SK-N-SH (cell line): ENCODE measurements around the gene NFATC4. TPM values are rescaled to one million over a fixed set of nuclear protein-coding genes. Genes with fewer than 3 reads are reported as not detected.

Source experiments
- CTCF ChIA-PET: fragments of 300-600, 350-600 bp; formaldehyde crosslinking; extraction: SDS; loops from one replicate; lab custom pipeline; 2021; lab: Yijun Ruan, JAX
- POLR2A ChIA-PET: fragments of 350-600 bp; sonication (Branson Sonifier 250); formaldehyde crosslinking; extraction: SDS; loops from one replicate; lab custom pipeline; 2020; ENCODE audit warnings: antibody characterized with exemption, inconsistent platforms; lab: Yijun Ruan, JAX
- DNase-seq: peaks from one replicate; pipeline ENCODE4 v3.0.0; 2012
- H2AFZ ChIP-seq: fragments of 200-600 bp; sonication (generic); 2 replicates; pipeline ENCODE4 v1.8.1; 2016; ENCODE audit warnings: antibody characterized with exemption, mild to moderate bottlenecking, low read depth
- H3F3A ChIP-seq: fragments of 200-600 bp; sonication (generic); replicated peaks from 2 replicates; pipeline ENCODE3; 2016; ENCODE audit warnings: antibody characterized with exemption, mild to moderate bottlenecking; ENCODE audit not compliant: insufficient read depth
- H3K27ac ChIP-seq, 2 experiments: fragments of 200-500 bp in 1 of 2; fragments of 200-600 bp in 1 of 2; sonication (Bioruptor generic) in 1 of 2; sonication (generic), shearing (Covaris generic) in 1 of 2; 2 replicates each; pipeline versions ENCODE4 v1.5.1 to v1.6.1; 2014 to 2016; ENCODE audit warnings: low read depth in 2 of 2, inconsistent platforms in 1 of 2, low read length in 1 of 2, mild to moderate bottlenecking in 1 of 2, mixed read lengths in 1 of 2
- H3K27me3 ChIP-seq: fragments of 200-600 bp; sonication (generic), shearing (Covaris generic); 2 replicates; pipeline ENCODE4 v1.6.1; 2016; ENCODE audit warnings: mixed run types; ENCODE audit not compliant: insufficient read depth
- H3K36me3 ChIP-seq, 2 experiments: fragments of 200-500 bp in 1 of 2; fragments of 200-600 bp in 1 of 2; sonication (Bioruptor generic) in 1 of 2; sonication (generic) in 1 of 2; replicated peaks in 1 of 2; 2 replicates each; pipeline versions ENCODE3 to v1.5.1; 2014 to 2016; ENCODE audit warnings: low read length in 1 of 2, mild to moderate bottlenecking in 1 of 2; ENCODE audit not compliant: insufficient read depth in 2 of 2, control insufficient read depth in 1 of 2
- H3K4me1 ChIP-seq, 2 experiments: fragments of 200-500 bp in 1 of 2; fragments of 200-600 bp in 1 of 2; sonication (Bioruptor generic) in 1 of 2; sonication (generic), shearing (Covaris generic) in 1 of 2; 2 replicates each; pipeline versions ENCODE4 v1.5.1 to v1.6.1; 2014 to 2016; ENCODE audit warnings: low read depth in 1 of 2, low read length in 1 of 2, mixed run types in 1 of 2; ENCODE audit not compliant: insufficient read depth in 2 of 2, control insufficient read depth in 1 of 2
- H3K4me2 ChIP-seq: fragments of 200-600 bp; sonication (generic), shearing (Covaris generic); 2 replicates; pipeline ENCODE4 v1.6.1; 2017; ENCODE audit warnings: mixed run types
- H3K4me3 ChIP-seq, 2 experiments: fragments of 200-500 bp in 1 of 2; fragments of 200-600 bp in 1 of 2; sonication (Bioruptor generic) in 1 of 2; sonication (generic), shearing (Covaris generic) in 1 of 2; 2 replicates each; pipeline versions ENCODE4 v1.5.1 to v1.8.1; 2014 to 2016; ENCODE audit warnings: low read depth in 2 of 2, inconsistent platforms in 1 of 2, low read length in 1 of 2, mild to moderate bottlenecking in 1 of 2, mixed read lengths in 1 of 2, moderate library complexity in 1 of 2
- H3K79me2 ChIP-seq: fragments of 200-600 bp; sonication (generic); 2 replicates; pipeline ENCODE4 v1.8.1; 2017; ENCODE audit warnings: mild to moderate bottlenecking; ENCODE audit not compliant: insufficient read depth
- H3K9ac ChIP-seq: fragments of 200-600 bp; sonication (generic); 2 replicates; pipeline ENCODE4 v1.6.1; 2017; ENCODE audit warnings: mixed run types
- H3K9me2 ChIP-seq: fragments of 200-600 bp; sonication (generic); 2 replicates; pipeline ENCODE4 v1.6.1; 2017; ENCODE audit warnings: mixed run types
- H3K9me3 ChIP-seq: fragments of 200-600 bp; sonication (generic); 2 replicates; pipeline ENCODE4 v1.6.1; 2017; ENCODE audit warnings: mixed run types, mild to moderate bottlenecking, moderate library complexity
- H4K20me1 ChIP-seq: fragments of 200-600 bp; sonication (generic); 2 replicates; pipeline ENCODE4 v1.6.1; 2017; ENCODE audit warnings: mild to moderate bottlenecking, mixed run types; ENCODE audit not compliant: insufficient read depth
- CTCF ChIP-seq: fragments of 200-600 bp; sonication (generic); IDR thresholded peaks from 2 replicates; pipeline ENCODE4 v1.6.1; 2017; ENCODE audit warnings: antibody characterized with exemption, mild to moderate bottlenecking, moderate library complexity
- EP300 ChIP-seq, 2 experiments: IDR thresholded peaks; 2 replicates each; pipeline versions ENCODE4 v1.4.0 to v1.6.1; 2012; ENCODE audit warnings: borderline replicate concordance in 1 of 2, low read depth in 1 of 2, low read length in 1 of 2
- IRF3 ChIP-seq: fragments of 150-350 bp; IDR thresholded peaks from 2 replicates; pipeline ENCODE4 v1.6.1; 2016; ENCODE audit warnings: mild to moderate bottlenecking, low read depth, low read length
- MAX ChIP-seq: IDR thresholded peaks from 2 replicates; pipeline ENCODE4 v1.4.0; 2012; ENCODE audit warnings: low read depth
- MEF2A ChIP-seq: IDR thresholded peaks from 2 replicates; pipeline ENCODE4 v1.4.0; 2012; ENCODE audit warnings: low read depth, borderline replicate concordance
- POLR2AphosphoS5 ChIP-seq: IDR thresholded peaks from 2 replicates; pipeline ENCODE4 v1.6.1; 2012; ENCODE audit warnings: low read depth, low read length
- REST ChIP-seq: IDR thresholded peaks from 2 replicates; pipeline ENCODE4 v1.6.1; 2012; ENCODE audit warnings: mild to moderate bottlenecking, low read depth, low read length, moderate library complexity
- SIN3A ChIP-seq: IDR thresholded peaks from 2 replicates; pipeline ENCODE4 v1.6.1; 2012; ENCODE audit warnings: low read depth, mild to moderate bottlenecking, low read length, moderate library complexity, borderline replicate concordance
- TAF1 ChIP-seq: IDR thresholded peaks from 2 replicates; pipeline ENCODE4 v1.6.1; 2012; ENCODE audit warnings: low read depth, mild to moderate bottlenecking, low read length, moderate library complexity, borderline replicate concordance
- WGBS: methylation state at CpG from one replicate; pipeline ENCODE4 v1.1.6; 2017; ENCODE audit warnings: low lambda C conversion rate; 5-methylcytosine and 5-hydroxymethylcytosine counted together
- polyA plus RNA-seq, 3 experiments: library from polyadenylated mRNA; depleted of rRNA; stranded (reverse); fragments of >200 nt; gene quantifications; 2 replicates each; pipeline ENCODE4 v1.2.3, GENCODE V29; 2012

The NFATC4 gene
- polyA plus RNA-seq, 1 of the 3 experiments (the other 2 are of a cell fraction) = 25.3 TPM

GRCh38 chr14:24321212-24321975, 46.6 kb upstream of the NFATC4 start (continued):
- no peak for TF ChIP-seq EP300 (IDR thresholded peaks at IDR 0.05; ENCODE audit: borderline replicate concordance in 1 of 2, low read depth in 1 of 2, low read length in 1 of 2)
- no peak for TF ChIP-seq TAF1
- TF ChIP-seq MEF2A = no peak
- TF ChIP-seq MAX = no peak
- no peak for TF ChIP-seq POLR2AphosphoS5
- no peak for TF ChIP-seq REST
- TF ChIP-seq CTCF = no peak

- Histone ChIP-seq H3K4me3 (no peak overlapping the region), H3K4me1 (0 out of 4 replicates have a peak, but pooled peaks cover 0 to 2% of the 10 kb centered on the region in 2 experiments), H3K36me3 (no peaks in the 10 kb centered on the region), H3K27me3 (peaks cover 12% of the 10 kb centered on the region; the same call in 1 of the 2 replicates), H3F3A (peaks cover 2% of the 10 kb centered on the region), H4K20me1 (no peaks in the 10 kb centered on the region), H3K9me2 (no peaks in the 10 kb centered on the region), H3K27ac (no peak overlapping the region), H3K9me3 (no peaks in the 10 kb centered on the region), H3K4me2 (no peak overlapping the region), H3K9ac (no peak overlapping the region), H2AFZ (no peak overlapping the region), H3K79me2 (no peaks in the 10 kb centered on the region)
- POLR2A ChIA-PET = no interaction called here
- no peak for DNase-seq
- WGBS = 44% methylated on average over 6 of the region's 10 CpGs
- no peak for TF ChIP-seq IRF3
- no peak for TF ChIP-seq CTCF
- no peak for TF ChIP-seq SIN3A
- CTCF ChIA-PET = interaction anchor here (1.1 to 14.6 kb wide), 6 partner anchors 10 to 114 kb away, joined by 3 to 115 read pairs (median 28); partner anchors contain the start of genes ADCY4, CIDEB, KHNYN and LTB4R
These were observed 45.3 kb upstream of the NFATC4 start for GRCh38 chr14:24322672-24323071.
